DMS53 treated with DMSO at 0.1 percent for 48 hours (cell line): ENCODE measurements around the gene DAB1.
A peak's percentile ranks its signal among the peaks of the same experiment; 100 is the strongest.

Experiments used
- DNase-seq: peaks from one replicate; lab custom pipeline; 2025; ENCODE audit not compliant: unreplicated experiment; lab: John Stamatoyannopoulos, UW

DAB1 gene

DNA sequence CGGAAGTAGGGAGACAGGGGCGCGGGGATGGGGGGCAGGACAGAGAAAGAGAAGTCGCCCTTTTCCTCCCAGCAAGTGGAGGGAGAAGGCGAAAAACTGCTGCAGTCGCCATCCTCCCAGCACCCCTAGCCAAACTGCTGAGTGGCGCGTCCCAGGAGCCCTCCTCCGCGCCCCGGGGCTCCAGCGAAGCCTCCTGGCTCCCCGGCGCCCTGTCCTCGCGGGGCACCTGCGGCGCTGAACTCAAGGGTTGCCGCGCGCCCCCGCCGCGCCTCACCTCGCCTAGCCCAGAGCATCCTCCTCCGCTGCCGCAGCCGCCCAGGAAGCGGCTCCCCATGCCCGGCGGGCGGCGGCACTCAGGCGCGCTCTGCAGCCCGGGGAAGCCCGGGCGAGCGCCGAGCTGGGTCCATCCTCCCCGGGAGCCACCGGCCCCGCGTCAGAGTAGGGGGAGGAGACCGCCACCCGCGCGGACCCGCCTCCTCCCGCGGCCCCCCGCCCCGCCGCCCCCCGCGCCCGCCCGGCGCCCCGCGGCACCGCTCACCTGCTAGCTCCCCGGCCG is at the start of gene DAB1:
Gene DAB1, minus strand, starts transcription at position 405 of the 556 bp plus-strand sequence. CDS start 133,030 bp downstream, outside the sequence.
- DNase-seq, result peak; percentile 32

- no peak for DNase-seq
Observed at GRCh38 chr1:57473448-57473847, 49.6 kb upstream of the DAB1 start.

GRCh38 chr1:57471995-57472394 is 48.1 kb upstream of the DAB1 start:
- no peak for DNase-seq

DNA sequence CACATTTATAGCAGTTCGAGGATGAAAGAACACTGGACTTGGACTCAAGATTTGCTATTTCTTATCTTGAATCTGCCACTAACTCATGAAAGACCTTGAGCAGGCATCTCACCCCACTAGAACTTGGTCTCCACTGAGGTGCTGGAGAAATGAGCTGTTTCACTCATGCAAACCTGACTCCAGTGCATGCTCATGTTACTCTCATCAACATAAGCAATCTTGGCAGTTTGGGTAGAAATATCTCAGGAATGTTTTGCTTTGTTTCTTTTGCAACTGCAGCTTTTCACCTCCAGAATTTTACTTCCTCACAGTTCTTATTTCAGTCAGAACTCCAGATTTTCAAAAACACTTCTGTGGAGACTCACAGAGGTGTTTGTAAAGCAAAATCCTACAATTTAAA is 46.2 kb upstream of the DAB1 start:
- no peak for DNase-seq

DNA sequence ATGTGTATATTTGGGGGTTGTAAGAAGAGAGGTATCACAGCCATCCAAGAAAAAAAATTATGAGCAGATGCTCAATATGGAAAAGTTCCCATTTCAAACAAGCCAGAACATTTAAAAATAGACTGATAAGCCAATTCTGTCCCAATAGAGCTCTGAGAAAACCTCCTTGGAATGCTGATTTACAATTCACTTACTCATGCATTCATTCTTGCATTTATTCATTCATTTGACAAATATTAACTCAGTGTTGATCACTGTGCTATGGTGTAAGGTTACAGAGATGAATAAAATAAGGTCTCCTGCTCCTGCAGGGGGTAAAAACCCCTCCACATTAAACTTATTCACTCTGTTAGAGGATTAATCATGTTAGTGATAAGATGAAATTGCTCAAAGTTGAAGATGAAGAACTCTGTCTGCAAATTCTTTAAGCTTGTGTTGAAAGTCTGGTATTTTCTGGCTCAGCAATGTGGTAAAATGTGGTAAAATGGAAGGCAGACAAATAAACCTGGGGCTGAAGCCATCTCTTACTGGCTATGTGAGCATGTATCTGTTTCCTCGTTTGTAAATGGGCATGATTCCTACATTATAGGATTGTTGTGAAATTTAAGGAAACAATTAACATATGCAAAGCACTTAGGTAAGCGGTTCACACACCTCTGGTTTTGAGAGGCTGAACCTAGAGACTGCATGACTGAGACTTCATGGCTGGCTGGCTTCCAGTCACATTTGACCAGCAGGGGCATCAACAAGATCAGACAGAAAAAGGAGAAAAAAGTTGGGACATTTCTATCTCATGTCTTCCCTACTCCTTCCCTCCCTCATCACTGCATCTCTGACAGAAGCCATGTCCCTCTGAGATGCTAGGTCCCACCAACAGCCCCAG is 45.0 kb upstream of the DAB1 start:
- DNase-seq, result no peak

- DNase-seq, result no peak
Observed at GRCh38 chr1:57467830-57468229, 44.0 kb upstream of the DAB1 start.

- DNase-seq, result peak; percentile 50
Observed at GRCh38 chr1:57464756-57465155, 40.9 kb upstream of the DAB1 start.

- no peak for DNase-seq
Observed at GRCh38 chr1:57463343-57463742, 39.5 kb upstream of the DAB1 start.

DNA sequence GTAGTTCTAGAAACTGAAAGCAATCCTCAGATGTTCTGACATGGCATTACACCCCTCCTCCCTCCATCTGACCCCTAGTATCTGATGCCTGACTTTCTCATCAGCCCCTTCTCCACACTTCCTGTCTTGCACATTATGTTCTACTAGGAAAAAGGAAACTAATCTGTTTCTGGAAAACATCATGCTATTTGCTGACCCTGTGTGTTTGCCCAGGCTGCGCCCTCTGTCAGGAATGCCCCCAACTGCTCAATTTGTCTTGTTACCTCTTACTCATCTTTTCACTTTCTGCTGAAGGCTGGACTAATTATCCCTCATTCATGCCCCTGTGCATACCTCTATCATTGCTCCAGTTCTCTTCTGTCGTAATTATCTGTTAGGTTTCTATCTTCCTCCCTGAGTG is 37.5 kb upstream of the DAB1 start:
- no peak for DNase-seq

DNA sequence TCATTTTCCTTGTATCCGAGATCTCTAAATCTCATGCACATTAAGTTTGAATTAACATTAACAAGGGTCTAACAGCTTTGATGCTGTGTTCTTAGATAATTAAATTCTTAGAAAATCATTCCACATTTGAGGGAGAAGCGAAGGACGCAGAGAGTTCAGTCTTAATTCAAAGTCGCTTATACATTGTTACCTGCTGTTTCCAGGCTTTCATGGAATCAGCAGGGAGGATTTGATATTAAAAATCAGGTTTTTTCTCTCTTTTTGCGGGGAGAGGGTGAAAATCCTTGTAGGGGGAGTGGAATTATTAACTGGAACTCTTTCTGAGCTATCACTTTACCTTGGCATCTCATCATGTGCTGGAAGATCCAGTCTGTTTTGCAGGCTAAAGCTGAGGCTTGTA is 27.7 kb upstream of the DAB1 start:
- no peak for DNase-seq

GRCh38 chr1:57450981-57451380 is 27.1 kb upstream of the DAB1 start:
- DNase-seq, result no peak

GRCh38 chr1:57447551-57447950 is 23.7 kb upstream of the DAB1 start:
- DNase-seq, result no peak

- no peak for DNase-seq
Observed at GRCh38 chr1:57443004-57443403, 19.1 kb upstream of the DAB1 start.

DNA sequence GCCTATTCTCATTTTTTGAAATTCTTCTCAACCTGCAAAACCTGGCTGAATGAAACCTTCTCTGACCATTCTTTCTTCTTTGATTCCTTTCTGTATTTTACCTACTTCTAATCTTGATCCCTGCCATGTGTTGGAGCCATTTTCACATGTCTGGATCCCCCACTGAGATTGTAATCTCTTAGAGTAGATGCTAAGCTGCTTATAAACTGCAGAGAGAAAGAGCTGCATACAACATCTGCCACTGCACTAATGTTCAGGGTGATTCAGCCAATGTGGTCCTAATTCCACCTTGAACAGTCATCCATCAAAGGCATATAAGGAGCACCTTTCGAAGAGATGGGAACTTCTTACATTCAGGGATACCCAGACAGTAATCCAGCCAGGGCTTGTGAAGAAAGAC is 16.2 kb upstream of the DAB1 start:
- DNase-seq, result no peak

GRCh38 chr1:57431400-57431799 is 7.5 kb upstream of the DAB1 start:
- DNase-seq, result no peak

GRCh38 chr1:57424231-57425027 is 569 bp upstream of the DAB1 start:
- peak; percentile 56 for DNase-seq

GRCh38 chr1:57423135-57423655 is 665 bp downstream of the DAB1 start:
- DNase-seq, result no peak

DNA sequence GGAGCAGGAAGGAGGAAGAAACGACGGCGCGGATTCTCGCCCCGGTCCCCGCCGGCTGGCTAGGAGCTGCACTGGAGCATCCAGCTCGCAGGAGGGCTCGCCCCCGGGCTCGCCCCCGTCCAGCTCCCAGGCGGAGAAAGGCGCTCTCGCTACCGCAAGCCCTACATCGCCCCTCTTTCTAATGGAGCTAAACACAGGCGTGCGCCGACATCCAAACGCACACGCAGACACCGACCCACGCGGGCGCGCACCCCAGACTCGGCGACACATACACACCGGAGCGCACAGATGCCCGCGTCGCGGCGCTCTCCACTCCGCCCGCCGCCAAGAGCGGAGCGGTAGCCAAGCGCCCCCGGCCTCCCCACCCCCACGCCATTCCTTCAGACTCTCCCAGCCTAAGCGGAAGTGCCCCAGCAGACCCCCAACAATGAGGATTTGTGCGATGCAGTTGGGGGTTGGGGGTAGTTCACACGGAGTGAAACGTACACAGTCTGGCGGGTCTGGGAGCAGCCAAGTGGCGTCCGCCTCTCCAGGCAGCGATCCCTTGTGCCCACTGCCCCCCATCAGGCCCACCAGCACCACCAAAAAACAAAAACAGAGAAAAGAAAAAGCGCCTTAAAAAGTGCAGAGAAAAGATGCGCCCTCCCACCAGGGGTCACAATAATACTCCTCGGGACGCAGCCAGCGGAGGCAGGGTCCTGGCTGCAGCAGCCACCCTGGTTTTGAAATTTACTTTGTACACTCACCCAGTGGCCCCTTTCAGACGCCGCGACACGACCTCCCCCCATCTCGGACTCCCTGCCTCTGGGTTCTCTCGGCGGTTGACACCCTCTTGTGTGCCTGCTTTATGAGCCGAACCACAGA is 1.4 kb downstream of the DAB1 start:
- DNase-seq, result peak; percentile 49

- DNase-seq, result no peak
Observed at GRCh38 chr1:57421806-57422205, 2.1 kb downstream of the DAB1 start.

- DNase-seq, result no peak
Observed at GRCh38 chr1:57420981-57421785, 2.7 kb downstream of the DAB1 start.
